ENCODE measurements around the gene DPAGT1. TPM values are rescaled to one million over a fixed set of nuclear protein-coding genes. Genes with fewer than 3 reads are reported as not detected.
A peak's percentile ranks its signal among the peaks of the same experiment; 100 is the strongest.

DPAGT1 gene
- total RNA-seq, 1 experiment from 2014 or later: 63.5 TPM

GRCh38 chr11:119065369-119065768, 36.3 kb downstream of the DPAGT1 start:
- TF ChIP-seq ARID4B (CRISPR knock-in tag; IDR thresholded peaks at IDR 0.05; ENCODE audit: borderline replicate concordance): no peak
- TF ChIP-seq CTCF (IDR thresholded peaks at IDR 0.05): 0 out of 2 replicates have a peak, but pooled peaks have one; percentile 20
- no peaks in the 10 kb centered on the region for H3K9me3 Mint-ChIP-seq
- CTCF ChIA-PET: interaction anchor here (0.6 to 1.0 kb wide), 7 partner anchors 9 to 273 kb away, joined by 3 to 6 read pairs (median 5); partner anchors contain the start of genes HMBS, HYOU1 and TRAPPC4
- ATAC-seq (peak; percentile 66), DNase-seq (ENCODE audit: low spot score) (peak; percentile 32)
- H3K4me1 Mint-ChIP-seq: peaks cover 10% of the 10 kb centered on the region
- peaks cover 7% of the 10 kb centered on the region for H3K36me3 Mint-ChIP-seq
- no peaks in the 10 kb centered on the region for H3K27me3 Mint-ChIP-seq (ENCODE audit: low read depth)
- H3K4me3 Mint-ChIP-seq: no peak overlapping the region
- no peak overlapping the region for H3K27ac Mint-ChIP-seq
- POLR2A ChIA-PET: no interaction called here

GRCh38 chr11:119062779-119063178, 38.9 kb downstream of the DPAGT1 start:
- Mint-ChIP-seq H3K27me3 (ENCODE audit: low read depth) (no peaks in the 10 kb centered on the region), H3K36me3 (peaks cover 3% of the 10 kb centered on the region; the same call in 1 of the 2 replicates), H3K27ac (no peak overlapping the region), H3K9me3 (no peaks in the 10 kb centered on the region), H3K4me3 (no peak overlapping the region), H3K4me1 (peaks cover 11% of the 10 kb centered on the region)
- CTCF ChIA-PET: no interaction called here
- DNase-seq (ENCODE audit: low spot score) (no peak), ATAC-seq (no peak)
- TF ChIP-seq, protein P1, sequence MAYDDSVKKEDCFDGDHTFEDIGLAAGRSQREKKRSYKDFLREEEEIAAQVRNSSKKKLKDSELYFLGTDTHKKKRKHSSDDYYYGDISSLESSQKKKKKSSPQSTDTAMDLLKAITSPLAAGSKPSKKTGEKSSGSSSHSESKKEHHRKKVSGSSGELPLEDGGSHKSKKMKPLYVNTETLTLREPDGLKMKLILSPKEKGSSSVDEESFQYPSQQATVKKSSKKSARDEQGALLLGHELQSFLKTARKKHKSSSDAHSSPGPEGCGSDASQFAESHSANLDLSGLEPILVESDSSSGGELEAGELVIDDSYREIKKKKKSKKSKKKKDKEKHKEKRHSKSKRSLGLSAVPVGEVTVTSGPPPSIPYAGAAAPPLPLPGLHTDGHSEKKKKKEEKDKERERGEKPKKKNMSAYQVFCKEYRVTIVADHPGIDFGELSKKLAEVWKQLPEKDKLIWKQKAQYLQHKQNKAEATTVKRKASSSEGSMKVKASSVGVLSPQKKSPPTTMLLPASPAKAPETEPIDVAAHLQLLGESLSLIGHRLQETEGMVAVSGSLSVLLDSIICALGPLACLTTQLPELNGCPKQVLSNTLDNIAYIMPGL (CRISPR knock-in tag; IDR thresholded peaks at IDR 0.05): no peak
- TF ChIP-seq SP1 (CRISPR knock-in tag; conservative IDR thresholded peaks at IDR 0.05) (no peak), NR2C2 (CRISPR knock-in tag; IDR thresholded peaks at IDR 0.05) (no peak), TCF7 (CRISPR knock-in tag; IDR thresholded peaks at IDR 0.05; ENCODE audit: low read depth) (no peak)
- TF ChIP-seq, protein P2, sequence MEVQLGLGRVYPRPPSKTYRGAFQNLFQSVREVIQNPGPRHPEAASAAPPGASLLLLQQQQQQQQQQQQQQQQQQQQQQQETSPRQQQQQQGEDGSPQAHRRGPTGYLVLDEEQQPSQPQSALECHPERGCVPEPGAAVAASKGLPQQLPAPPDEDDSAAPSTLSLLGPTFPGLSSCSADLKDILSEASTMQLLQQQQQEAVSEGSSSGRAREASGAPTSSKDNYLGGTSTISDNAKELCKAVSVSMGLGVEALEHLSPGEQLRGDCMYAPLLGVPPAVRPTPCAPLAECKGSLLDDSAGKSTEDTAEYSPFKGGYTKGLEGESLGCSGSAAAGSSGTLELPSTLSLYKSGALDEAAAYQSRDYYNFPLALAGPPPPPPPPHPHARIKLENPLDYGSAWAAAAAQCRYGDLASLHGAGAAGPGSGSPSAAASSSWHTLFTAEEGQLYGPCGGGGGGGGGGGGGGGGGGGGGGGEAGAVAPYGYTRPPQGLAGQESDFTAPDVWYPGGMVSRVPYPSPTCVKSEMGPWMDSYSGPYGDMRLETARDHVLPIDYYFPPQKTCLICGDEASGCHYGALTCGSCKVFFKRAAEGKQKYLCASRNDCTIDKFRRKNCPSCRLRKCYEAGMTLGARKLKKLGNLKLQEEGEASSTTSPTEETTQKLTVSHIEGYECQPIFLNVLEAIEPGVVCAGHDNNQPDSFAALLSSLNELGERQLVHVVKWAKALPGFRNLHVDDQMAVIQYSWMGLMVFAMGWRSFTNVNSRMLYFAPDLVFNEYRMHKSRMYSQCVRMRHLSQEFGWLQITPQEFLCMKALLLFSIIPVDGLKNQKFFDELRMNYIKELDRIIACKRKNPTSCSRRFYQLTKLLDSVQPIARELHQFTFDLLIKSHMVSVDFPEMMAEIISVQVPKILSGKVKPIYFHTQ (CRISPR knock-in tag; IDR thresholded peaks at IDR 0.05): no peak
- POLR2A ChIA-PET: no interaction called here

GRCh38 chr11:119061256-119061655, 40.4 kb downstream of the DPAGT1 start:
- POLR2A ChIA-PET: interaction anchor here (0.6 kb wide), 1 partner anchor 288 kb away, joined by 3 read pairs; no protein-coding TSS in a partner anchor
- peaks cover 3% of the 10 kb centered on the region; the same call in 1 of the 2 replicates for H3K36me3 Mint-ChIP-seq
- H3K4me3 Mint-ChIP-seq: no peak overlapping the region
- H3K9me3 Mint-ChIP-seq: no peaks in the 10 kb centered on the region
- ATAC-seq (no peak), DNase-seq (ENCODE audit: low spot score) (no peak)
- peaks cover 9% of the 10 kb centered on the region for H3K4me1 Mint-ChIP-seq
- H3K27me3 Mint-ChIP-seq (ENCODE audit: low read depth): no peaks in the 10 kb centered on the region
- CTCF ChIA-PET: interaction anchor here (0.6 kb wide), 1 partner anchor 92 kb away, joined by 3 read pairs; no protein-coding TSS in a partner anchor
- no peak overlapping the region for H3K27ac Mint-ChIP-seq
- TF ChIP-seq, protein P3, sequence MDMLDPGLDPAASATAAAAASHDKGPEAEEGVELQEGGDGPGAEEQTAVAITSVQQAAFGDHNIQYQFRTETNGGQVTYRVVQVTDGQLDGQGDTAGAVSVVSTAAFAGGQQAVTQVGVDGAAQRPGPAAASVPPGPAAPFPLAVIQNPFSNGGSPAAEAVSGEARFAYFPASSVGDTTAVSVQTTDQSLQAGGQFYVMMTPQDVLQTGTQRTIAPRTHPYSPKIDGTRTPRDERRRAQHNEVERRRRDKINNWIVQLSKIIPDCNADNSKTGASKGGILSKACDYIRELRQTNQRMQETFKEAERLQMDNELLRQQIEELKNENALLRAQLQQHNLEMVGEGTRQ (CRISPR knock-in tag; IDR thresholded peaks at IDR 0.05): no peak
- TF ChIP-seq KAT7 (CRISPR knock-in tag; IDR thresholded peaks at IDR 0.05; ENCODE audit: borderline replicate concordance) (no peak), TP53 (CRISPR knock-in tag; IDR thresholded peaks at IDR 0.05) (no peak), JUN (CRISPR knock-in tag; IDR thresholded peaks at IDR 0.05) (no peak), TCF7 (CRISPR knock-in tag; IDR thresholded peaks at IDR 0.05; ENCODE audit: low read depth) (no peak), NFE2L1 (CRISPR knock-in tag; IDR thresholded peaks at IDR 0.05) (no peak), NR2C2 (CRISPR knock-in tag; IDR thresholded peaks at IDR 0.05) (no peak), GTF2I (CRISPR knock-in tag; conservative IDR thresholded peaks at IDR 0.05) (no peak), ZMAT4 (CRISPR knock-in tag; IDR thresholded peaks at IDR 0.05) (no peak)
- TF ChIP-seq, protein P1 (CRISPR knock-in tag; IDR thresholded peaks at IDR 0.05): no peak
- TF ChIP-seq, protein P4, sequence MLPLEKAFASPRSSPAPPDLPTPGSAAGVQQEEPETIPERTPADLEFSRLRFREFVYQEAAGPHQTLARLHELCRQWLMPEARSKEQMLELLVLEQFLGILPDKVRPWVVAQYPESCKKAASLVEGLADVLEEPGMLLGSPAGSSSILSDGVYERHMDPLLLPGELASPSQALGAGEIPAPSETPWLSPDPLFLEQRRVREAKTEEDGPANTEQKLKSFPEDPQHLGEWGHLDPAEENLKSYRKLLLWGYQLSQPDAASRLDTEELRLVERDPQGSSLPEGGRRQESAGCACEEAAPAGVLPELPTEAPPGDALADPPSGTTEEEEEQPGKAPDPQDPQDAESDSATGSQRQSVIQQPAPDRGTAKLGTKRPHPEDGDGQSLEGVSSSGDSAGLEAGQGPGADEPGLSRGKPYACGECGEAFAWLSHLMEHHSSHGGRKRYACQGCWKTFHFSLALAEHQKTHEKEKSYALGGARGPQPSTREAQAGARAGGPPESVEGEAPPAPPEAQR (CRISPR knock-in tag; IDR thresholded peaks at IDR 0.05): no peak

All from WTC11 (cell line).